Stimulated activated naive B cell treated with anti-CD40 and anti-IgM and Interleukin-4, amounts not matched to agents 10 μg/mL and 1 μg/mL and 100 μg/mL, for 72 hours (primary cell): Measurements from ENCODE around the gene HMOX1.
"Not testable (repeated sequence)": the region's sequence is repeated elsewhere in the genome, so short reads cannot be mapped to it uniquely, and the experiment has no call there.

Experiments
- ATAC-seq, 2 donors: fragments of 150-1000 bp; cut with Tn5 transposase; replicated peaks; 2 replicates each; pipeline ENCODE4 v1.10.0; 2021; ENCODE audit warnings: moderate library complexity in 1 of 2
- DNase-seq: peaks from one replicate; pipeline ENCODE4 v3.0.0; 2021
- H3K27ac Mint-ChIP-seq: one replicate; pipeline ENCODE4 v1.8.0; 2022; ENCODE audit warnings: mild to moderate bottlenecking, mixed read lengths
- H3K27me3 Mint-ChIP-seq, 2 donors: one replicate each; pipeline ENCODE4 v1.8.0; 2022; ENCODE audit warnings: mixed read lengths in 2 of 2
- H3K36me3 Mint-ChIP-seq, 2 donors: one replicate each; pipeline ENCODE4 v1.8.0; 2022; ENCODE audit warnings: mixed read lengths in 2 of 2, mild to moderate bottlenecking in 1 of 2
- H3K4me1 Mint-ChIP-seq, 2 donors: one replicate each; pipeline ENCODE4 v1.8.0; 2022; ENCODE audit warnings: mixed read lengths in 2 of 2, mild to moderate bottlenecking in 1 of 2
- H3K4me3 Mint-ChIP-seq, 2 donors: one replicate each; pipeline ENCODE4 v1.8.0; 2022; ENCODE audit warnings: mild to moderate bottlenecking in 2 of 2, mixed read lengths in 2 of 2, moderate library complexity in 1 of 2
- H3K9me3 Mint-ChIP-seq, 2 donors: one replicate each; pipeline ENCODE4 v1.8.0; 2022; ENCODE audit warnings: mixed read lengths in 2 of 2, mild to moderate bottlenecking in 1 of 2

The HMOX1 gene

GRCh38 chr22:35359380-35360065, 21.4 kb upstream of the HMOX1 start:
- Mint-ChIP-seq H3K9me3 (peaks cover 0 to 2% of the 10 kb centered on the region in 2 donors), H3K4me1 (peaks cover 24 to 42% of the 10 kb centered on the region in 2 donors), H3K36me3 (peaks cover 0 to 1% of the 10 kb centered on the region in 2 donors), H3K27ac (no peak overlapping the region), H3K4me3 (no peak overlapping the region), H3K27me3 (no peaks in the 10 kb centered on the region)
- DNase-seq, result no peak
- ATAC-seq, result no peak

GRCh38 chr22:35361001-35361558, 19.8 kb upstream of the HMOX1 start:
- H3K27ac Mint-ChIP-seq, result no peak overlapping the region
- no peak overlapping the region for H3K4me3 Mint-ChIP-seq
- H3K4me1 Mint-ChIP-seq, result peaks cover 14 to 36% of the 10 kb centered on the region in 2 donors
- H3K27me3 Mint-ChIP-seq, result no peaks in the 10 kb centered on the region
- H3K9me3 Mint-ChIP-seq, result peaks cover 0 to 2% of the 10 kb centered on the region in 2 donors
- ATAC-seq (no peak), DNase-seq (no peak)
- no peaks in the 10 kb centered on the region for H3K36me3 Mint-ChIP-seq

GRCh38 chr22:35363566-35364086, 17.3 kb upstream of the HMOX1 start:
- Mint-ChIP-seq H3K27me3 (no peaks in the 10 kb centered on the region), H3K4me3 (no peak overlapping the region), H3K27ac (no peak overlapping the region), H3K36me3 (no peaks in the 10 kb centered on the region), H3K4me1 (peaks cover 17 to 41% of the 10 kb centered on the region in 2 donors), H3K9me3 (no peaks in the 10 kb centered on the region)
- ATAC-seq (no peak), DNase-seq (no peak)

- H3K9me3 Mint-ChIP-seq, H3K27ac Mint-ChIP-seq, ATAC-seq, H3K27me3 Mint-ChIP-seq, H3K4me3 Mint-ChIP-seq, H3K36me3 Mint-ChIP-seq, DNase-seq: not testable (repeated sequence)
- peaks cover 19 to 46% of the 10 kb centered on the region in 2 donors for H3K4me1 Mint-ChIP-seq
Measured at GRCh38 chr22:35364230-35364629, 16.7 kb upstream of the HMOX1 start.

- no peak overlapping the region for H3K4me3 Mint-ChIP-seq
- ATAC-seq, result peak; percentile 98 to 99
Measured at GRCh38 chr22:35367331-35367886, 13.5 kb upstream of the HMOX1 start.

GRCh38 chr22:35368386-35368785, 12.5 kb upstream of the HMOX1 start:
- Mint-ChIP-seq H3K4me1 (peaks cover 23 to 65% of the 10 kb centered on the region in 2 donors), H3K27me3 (no peaks in the 10 kb centered on the region), H3K4me3 (no peak overlapping the region), H3K36me3 (peaks cover 0 to 4% of the 10 kb centered on the region in 2 donors), H3K9me3 (peaks cover 0 to 2% of the 10 kb centered on the region in 2 donors), H3K27ac (no peak overlapping the region)
- ATAC-seq (no peak), DNase-seq (no peak)

More at GRCh38 chr22:35367331-35367886, 13.5 kb upstream of the HMOX1 start:
- H3K4me1 Mint-ChIP-seq, result peaks cover 27 to 65% of the 10 kb centered on the region in 2 donors
- H3K27ac Mint-ChIP-seq, result peak overlapping the region; percentile 4
- DNase-seq, result peak; percentile 73
- H3K27me3 Mint-ChIP-seq, result no peaks in the 10 kb centered on the region
- H3K36me3 Mint-ChIP-seq, result peaks cover 0 to 4% of the 10 kb centered on the region in 2 donors
- H3K9me3 Mint-ChIP-seq, result peaks cover 0 to 2% of the 10 kb centered on the region in 2 donors

- no peak overlapping the region for H3K4me3 Mint-ChIP-seq
- H3K36me3 Mint-ChIP-seq, result peaks cover 0 to 4% of the 10 kb centered on the region in 2 donors
- H3K27ac Mint-ChIP-seq, result peak overlapping the region; percentile 31
- H3K9me3 Mint-ChIP-seq, result peaks cover 0 to 2% of the 10 kb centered on the region in 2 donors
- DNase-seq, result no peak
- H3K4me1 Mint-ChIP-seq, result peaks cover 23 to 69% of the 10 kb centered on the region in 2 donors
- no peak for ATAC-seq
- H3K27me3 Mint-ChIP-seq, result no peaks in the 10 kb centered on the region
Measured at GRCh38 chr22:35369996-35370395, 10.9 kb upstream of the HMOX1 start.

- ATAC-seq (no peak), DNase-seq (no peak)
- Mint-ChIP-seq H3K9me3 (peaks cover 0 to 2% of the 10 kb centered on the region in 2 donors), H3K4me3 (no peak overlapping the region), H3K36me3 (peaks cover 0 to 4% of the 10 kb centered on the region in 2 donors), H3K27ac (no peak overlapping the region), H3K4me1 (peaks cover 28 to 71% of the 10 kb centered on the region in 2 donors), H3K27me3 (no peaks in the 10 kb centered on the region)
Measured at GRCh38 chr22:35373781-35374180, 7.1 kb upstream of the HMOX1 start.

GRCh38 chr22:35375031-35375430, 5.9 kb upstream of the HMOX1 start:
- DNase-seq, result no peak
- Mint-ChIP-seq H3K4me3 (no peak overlapping the region), H3K36me3 (peaks cover 0 to 4% of the 10 kb centered on the region in 2 donors), H3K4me1 (peaks cover 28 to 68% of the 10 kb centered on the region in 2 donors), H3K27me3 (no peaks in the 10 kb centered on the region), H3K27ac (no peak overlapping the region), H3K9me3 (peaks cover 0 to 2% of the 10 kb centered on the region in 2 donors)
- no peak for ATAC-seq

GRCh38 chr22:35375526-35375925, 5.4 kb upstream of the HMOX1 start:
- Mint-ChIP-seq H3K4me1 (peaks cover 32 to 69% of the 10 kb centered on the region in 2 donors), H3K27ac (no peak overlapping the region), H3K27me3 (no peaks in the 10 kb centered on the region), H3K9me3 (peaks cover 0 to 2% of the 10 kb centered on the region in 2 donors), H3K36me3 (peaks cover 0 to 4% of the 10 kb centered on the region in 2 donors), H3K4me3 (no peak overlapping the region)
- ATAC-seq (no peak), DNase-seq (no peak)

GRCh38 chr22:35376728-35377472, 4.0 kb upstream of the HMOX1 start:
- Mint-ChIP-seq H3K27ac (peak overlapping the region; percentile 95), H3K9me3 (peaks cover 0 to 1% of the 10 kb centered on the region in 2 donors), H3K36me3 (peaks cover 0 to 2% of the 10 kb centered on the region in 2 donors), H3K4me1 (peaks cover 33 to 73% of the 10 kb centered on the region in 2 donors), H3K27me3 (peaks cover 0 to 2% of the 10 kb centered on the region in 2 donors), H3K4me3 (peak overlapping the region; percentile 73 to 74)
- ATAC-seq (peak; percentile 80), DNase-seq (peak; percentile 69)

- DNase-seq (no peak), ATAC-seq (no peak)
- H3K9me3 Mint-ChIP-seq, result no peaks in the 10 kb centered on the region
- peaks cover 30 to 70% of the 10 kb centered on the region in 2 donors for H3K4me1 Mint-ChIP-seq
- H3K4me3 Mint-ChIP-seq, result peak overlapping the region in 1 of 2 donors; percentile 37
- H3K27ac Mint-ChIP-seq, result peak overlapping the region; percentile 95
- no peaks in the 10 kb centered on the region for H3K36me3 Mint-ChIP-seq
- H3K27me3 Mint-ChIP-seq, result peaks cover 0 to 6% of the 10 kb centered on the region in 2 donors
Measured at GRCh38 chr22:35377735-35378134, 3.2 kb upstream of the HMOX1 start.

GRCh38 chr22:35378621-35379020, 2.3 kb upstream of the HMOX1 start:
- DNase-seq (no peak), ATAC-seq (no peak)
- H3K4me3 Mint-ChIP-seq, result no peak overlapping the region
- no peaks in the 10 kb centered on the region for H3K9me3 Mint-ChIP-seq
- peaks cover under 1 to 4% of the 10 kb centered on the region in 2 donors for H3K36me3 Mint-ChIP-seq
- H3K27ac Mint-ChIP-seq, result no peak overlapping the region
- peaks cover 6% of the 10 kb centered on the region in 2 donors for H3K27me3 Mint-ChIP-seq
- H3K4me1 Mint-ChIP-seq, result peaks cover 30 to 74% of the 10 kb centered on the region in 2 donors
